Stimulated activated CD8-positive, alpha-beta memory T cell treated with anti-CD3 and anti-CD28 coated beads, Interleukin-7, amount 100 ng/mL, for 1 hour (primary cell): ENCODE data around the gene RSBN1.
"Not testable (repeated sequence)": the region's sequence is repeated elsewhere in the genome, so short reads cannot be mapped to it uniquely, and the experiment has no call there.

Source experiments
- DNase-seq, 2 donors: peaks; one replicate each; pipeline ENCODE4 v3.0.0-alpha.2; 2020; ENCODE audit warnings: low read depth in 2 of 2

RSBN1 gene

GRCh38 chr1:113811888-113812660 is at the start of gene RSBN1:
RSBN1 (minus strand) TSS chr1:113812476; CDS start chr1:113812412, 64 bp downstream.
- DNase-seq: peak; percentile 96 to 97

GRCh38 chr1:113861641-113862040 is 49.4 kb upstream of the RSBN1 start:
- no peak for DNase-seq

DNA sequence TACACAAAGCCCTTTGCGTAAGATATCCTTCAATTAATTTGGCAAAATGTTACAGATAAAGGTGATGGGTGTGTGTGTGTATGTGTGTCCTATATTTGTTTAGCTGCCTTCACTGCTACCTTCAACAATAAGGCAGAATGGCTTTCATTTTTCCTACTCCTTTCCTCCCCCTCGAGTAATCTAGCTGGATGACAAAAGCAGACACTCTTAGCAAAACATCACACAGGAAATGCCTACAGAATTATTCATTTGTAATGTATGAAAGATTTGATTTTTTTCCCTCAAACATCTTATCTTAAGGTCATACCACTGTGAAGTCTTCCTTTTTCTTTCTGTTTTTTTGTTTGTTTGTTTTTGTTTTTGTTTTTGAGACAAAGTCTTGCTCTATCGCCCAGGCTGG is 48.6 kb upstream of the RSBN1 start:
- DNase-seq: no peak

DNA sequence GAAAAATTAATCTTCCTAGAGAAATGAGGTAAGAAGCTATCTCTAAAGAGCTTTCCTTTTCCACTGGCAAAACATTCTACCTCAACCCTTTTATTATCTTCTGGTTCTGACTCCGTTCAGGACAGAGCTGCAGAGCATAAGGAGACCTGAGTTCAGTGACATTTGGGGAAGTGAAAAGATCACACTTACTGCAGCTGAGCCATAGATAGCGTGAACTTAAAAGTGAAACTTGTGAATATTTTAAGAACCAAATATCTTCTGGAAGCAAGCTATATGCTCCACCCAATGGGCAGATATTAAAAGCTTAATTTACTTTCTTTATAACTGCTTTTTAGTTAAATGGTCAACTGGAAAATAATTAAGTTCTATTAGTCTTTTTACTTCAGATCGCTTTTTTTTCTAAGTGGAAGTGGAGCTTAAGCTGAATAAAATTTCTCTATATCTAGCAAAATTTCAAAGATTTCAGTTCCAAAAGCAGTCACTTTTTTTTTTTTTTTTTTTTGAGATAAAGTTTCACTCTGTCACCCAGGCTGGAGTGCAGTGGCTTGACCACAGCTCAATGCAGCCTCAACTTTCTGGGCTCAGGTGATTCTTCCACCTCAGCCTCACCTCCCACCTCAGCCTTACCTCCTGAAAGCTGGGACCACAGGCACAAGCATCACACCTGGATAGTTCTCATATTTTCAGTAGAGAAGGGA is 47.4 kb upstream of the RSBN1 start:
- no peak for DNase-seq

DNA sequence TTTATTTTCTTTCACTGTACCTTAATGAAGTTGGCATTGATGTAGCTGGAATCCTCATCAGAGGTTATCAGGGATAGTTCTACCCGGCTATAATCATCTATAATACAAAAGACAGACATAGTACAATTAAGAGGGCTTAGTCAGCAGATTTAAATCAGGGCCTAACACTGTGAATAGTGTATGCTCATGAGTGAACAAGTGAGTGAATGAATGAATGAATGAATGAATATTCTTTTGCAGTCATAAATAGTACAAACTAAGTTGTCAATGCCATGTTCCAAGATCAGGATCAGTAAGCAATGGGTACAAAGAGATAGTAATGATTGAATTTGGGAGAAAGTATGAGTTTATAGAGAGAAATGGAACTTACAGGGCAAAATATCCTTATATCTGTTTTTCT is 46.7 kb upstream of the RSBN1 start:
- DNase-seq: no peak

- DNase-seq: no peak
Observed at GRCh38 chr1:113858418-113858817, 46.1 kb upstream of the RSBN1 start.

DNA sequence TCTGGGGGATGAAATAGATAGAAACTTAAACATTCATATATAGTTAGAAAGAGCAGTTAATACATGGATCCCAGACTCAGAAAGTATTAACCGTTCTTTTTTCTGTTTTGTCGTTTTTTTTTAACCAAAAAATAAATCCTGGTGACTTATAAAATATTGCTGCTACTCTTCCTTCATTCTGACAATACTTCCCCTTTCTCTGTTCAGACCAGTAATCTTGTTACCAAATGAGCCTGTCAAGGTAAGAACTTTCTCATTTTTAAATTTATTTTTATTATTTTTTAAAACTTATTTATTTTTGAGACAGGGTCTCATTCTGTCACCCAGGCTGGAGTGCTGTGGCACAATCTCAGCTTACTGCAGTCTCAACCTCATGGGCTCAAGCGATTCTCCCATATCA is 45.5 kb upstream of the RSBN1 start:
- DNase-seq: no peak

DNA sequence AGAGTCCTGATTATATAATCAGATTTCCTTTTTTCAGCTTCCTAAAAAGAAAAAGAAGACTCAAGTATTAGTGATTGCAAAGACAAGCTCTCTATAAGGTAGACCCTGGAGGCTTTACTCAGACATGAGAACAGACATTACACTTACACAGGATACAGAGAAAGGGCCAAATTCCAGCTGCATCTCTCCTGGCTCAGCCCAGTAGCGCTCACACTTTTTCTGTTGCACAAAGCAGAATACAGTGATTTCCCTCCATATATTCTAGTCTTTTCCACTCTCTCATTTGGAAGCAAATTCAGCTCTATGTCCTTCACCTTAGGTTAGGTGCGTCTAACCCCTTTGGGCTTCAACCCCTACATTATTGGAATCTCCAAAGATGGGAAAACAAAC is 44.1 kb upstream of the RSBN1 start:
- no peak for DNase-seq

- DNase-seq: no peak
Observed at GRCh38 chr1:113855630-113856400, 43.5 kb upstream of the RSBN1 start.

GRCh38 chr1:113854234-113854633 is 42.0 kb upstream of the RSBN1 start:
- no peak for DNase-seq

DNA sequence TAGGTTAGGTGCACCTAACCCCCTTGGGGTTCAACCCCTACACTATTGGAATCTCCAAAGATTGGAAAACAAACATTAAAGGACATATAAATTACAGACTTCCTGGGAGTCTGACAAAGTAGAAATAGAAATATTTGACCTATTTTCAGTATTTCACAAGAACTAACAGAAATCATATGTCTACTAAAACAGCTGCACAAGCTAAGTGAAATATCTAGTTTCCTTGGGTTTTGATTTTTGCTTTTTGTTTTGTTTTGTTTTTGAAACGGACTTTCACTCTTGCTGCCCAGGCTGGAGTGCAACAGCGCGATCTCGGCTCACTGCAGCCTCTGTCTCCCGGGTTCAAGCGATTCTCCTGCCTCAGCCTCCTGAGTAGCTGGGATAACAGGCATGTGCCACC is 40.4 kb upstream of the RSBN1 start:
- not testable (repeated sequence) for DNase-seq

DNA sequence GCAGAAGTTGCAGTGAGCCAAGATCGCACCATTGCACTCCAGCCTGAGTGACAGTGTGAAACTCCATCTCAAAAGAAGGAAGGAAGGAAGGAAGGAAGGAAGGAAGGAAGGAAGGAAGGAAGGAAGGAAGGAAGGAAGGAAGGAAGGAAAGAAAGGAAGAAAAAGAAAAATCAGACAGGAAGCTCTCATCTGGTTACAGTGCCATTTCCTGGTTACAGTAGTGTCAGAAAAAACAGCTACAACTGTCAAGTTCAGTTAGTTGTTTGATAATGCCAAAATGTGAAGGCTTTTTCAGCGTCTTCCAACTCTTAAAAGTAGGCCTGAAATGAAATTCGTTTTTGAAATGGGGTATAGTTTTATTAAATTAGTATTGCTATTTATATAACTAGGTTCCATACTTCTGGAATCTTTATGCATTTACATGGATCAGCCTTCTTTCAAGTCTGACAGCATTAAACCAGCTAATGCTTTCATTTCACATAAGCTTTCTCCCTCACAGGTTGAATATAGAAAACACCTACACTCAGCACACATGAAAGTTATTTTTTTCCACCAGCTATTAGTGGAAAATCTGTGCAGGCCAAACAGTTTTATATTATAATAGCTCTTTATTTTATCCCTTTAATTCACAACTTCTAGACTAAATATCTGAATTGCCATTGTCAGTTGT is 38.0 kb upstream of the RSBN1 start:
- no peak for DNase-seq

DNA sequence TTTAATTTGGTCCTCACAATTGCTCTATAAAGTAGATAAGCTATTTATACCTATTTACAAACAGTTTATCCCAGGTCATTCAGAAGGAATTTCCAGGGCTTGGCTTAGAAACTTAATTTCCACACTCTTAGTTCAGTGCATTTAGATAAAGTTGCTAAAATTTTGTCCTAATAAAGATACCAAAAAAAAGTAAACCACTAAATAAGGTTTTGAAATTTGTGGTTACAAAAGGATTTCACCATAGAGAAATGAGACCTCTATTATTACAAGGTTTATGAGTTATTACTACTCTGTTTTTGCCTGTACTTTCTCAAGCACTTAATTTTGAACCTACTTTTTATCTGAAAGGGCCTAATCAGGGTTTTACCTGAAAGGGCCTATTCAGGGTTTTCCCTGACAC is 36.8 kb upstream of the RSBN1 start:
- DNase-seq: no peak

DNA sequence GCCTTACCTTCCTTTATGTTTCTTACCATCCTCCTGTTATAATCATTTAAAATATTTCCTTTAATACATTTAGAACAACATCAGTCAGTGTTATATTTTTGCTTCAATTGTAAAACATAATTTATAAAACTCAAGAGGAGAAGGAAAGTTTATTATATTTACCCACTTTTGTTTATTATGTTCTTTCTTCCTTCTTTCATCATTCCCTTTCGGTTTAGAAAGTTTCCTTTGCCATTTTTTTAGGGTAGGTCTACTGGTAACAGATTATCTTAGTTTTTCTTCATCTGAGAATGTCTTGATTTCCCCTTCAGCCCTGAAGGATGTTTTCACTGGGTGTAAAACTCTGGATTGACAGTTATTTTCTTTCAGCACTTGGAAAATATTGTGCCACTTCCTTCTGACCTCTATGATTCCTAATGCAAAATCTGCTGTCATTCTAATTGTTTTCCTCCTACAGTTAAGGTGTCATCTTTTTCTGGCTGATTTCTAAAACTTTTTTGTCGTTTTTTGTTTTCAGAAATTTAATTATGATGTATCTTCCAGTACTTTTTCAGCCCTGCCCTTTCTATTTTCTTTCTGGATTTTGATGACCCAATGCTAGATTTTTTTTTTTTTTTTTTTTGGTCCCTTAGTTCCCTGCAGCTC is 34.2 kb upstream of the RSBN1 start:
- no peak for DNase-seq

DNA sequence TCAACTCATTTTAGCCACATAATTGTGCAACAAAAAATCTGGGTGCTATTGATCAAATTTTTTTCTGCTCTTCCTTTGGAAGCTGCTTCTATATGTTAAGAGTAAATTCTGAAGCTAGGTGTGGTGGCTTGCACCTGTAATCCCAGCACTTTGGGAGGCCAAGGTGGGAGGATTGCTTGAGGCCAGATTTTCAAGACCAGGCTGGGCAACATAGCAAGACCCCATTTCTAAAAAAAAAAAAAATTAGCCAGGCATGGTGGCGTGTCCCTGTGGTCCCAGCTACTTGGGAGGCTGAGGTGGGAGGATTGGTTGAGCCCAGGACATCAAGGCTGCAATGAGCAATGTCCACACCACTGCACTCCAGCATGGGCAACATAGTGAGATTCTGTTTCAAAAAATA is 24.3 kb upstream of the RSBN1 start:
- no peak for DNase-seq

DNA sequence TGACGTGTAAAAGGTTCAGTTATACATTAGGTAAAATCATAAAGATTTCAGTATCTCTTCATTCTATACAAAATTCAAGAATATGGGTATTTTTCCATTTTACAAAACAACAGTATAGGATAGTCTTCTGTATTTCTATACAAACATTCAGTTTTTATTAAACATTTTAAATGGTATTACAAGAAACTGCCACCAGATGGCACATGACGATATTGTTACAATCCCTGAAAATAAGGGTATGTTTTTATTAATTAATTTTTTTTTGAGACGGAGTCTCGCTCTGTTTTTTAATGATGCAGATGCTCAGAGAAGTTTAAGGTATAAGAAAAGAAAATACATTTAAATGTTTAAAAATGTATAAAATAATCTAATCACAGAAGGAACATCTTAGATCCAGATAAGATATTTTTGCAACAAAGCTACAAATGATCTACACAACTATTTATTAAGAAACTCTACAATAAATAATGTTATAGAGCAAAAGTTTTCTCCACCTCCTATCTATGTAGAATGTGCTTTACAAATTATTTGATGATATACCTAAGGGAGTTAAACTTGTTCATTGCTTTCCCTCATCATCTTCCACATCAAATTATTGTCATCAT is 23.5 kb upstream of the RSBN1 start:
- no peak for DNase-seq

- DNase-seq: no peak
Observed at GRCh38 chr1:113834716-113835115, 22.4 kb upstream of the RSBN1 start.

DNA sequence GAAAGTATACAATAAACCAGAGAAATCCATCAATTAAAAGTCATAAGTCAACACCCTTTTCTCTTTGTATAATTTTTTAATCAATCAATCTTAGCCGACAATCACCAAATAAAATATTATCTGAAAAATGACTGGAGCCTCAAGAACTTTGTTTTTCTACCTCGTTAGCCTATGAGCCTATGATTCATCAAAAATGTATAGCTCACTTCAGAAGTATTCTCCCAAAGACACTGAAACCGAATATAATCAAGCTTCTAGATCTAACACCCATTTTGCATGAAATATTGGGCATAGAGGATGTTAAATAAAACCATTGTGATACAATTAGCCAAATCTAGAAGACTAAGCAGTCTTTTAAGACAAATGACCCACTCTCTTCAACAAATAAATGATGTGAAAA is 17.8 kb upstream of the RSBN1 start:
- no peak for DNase-seq

DNA sequence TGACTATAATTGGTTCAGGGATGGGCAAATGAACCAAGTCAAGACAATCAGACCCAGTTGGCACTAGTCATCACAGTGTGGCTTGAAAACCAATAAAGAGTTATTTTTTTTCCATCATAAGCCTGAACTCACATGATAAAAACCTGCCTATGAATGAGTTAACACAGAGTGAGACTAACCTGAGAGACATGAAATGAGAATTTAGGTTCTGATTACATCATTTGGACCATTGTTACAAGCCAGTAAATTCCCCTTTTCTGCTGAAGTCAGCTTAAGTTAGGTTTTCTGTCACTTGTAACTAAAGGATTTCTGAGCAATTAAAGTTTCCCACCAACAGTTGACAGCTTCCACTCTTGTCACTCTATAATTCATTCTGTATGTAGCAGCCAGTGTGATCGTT is 9.6 kb upstream of the RSBN1 start:
- DNase-seq: no peak

GRCh38 chr1:113818578-113818977 is 6.3 kb upstream of the RSBN1 start:
- DNase-seq: no peak

DNA sequence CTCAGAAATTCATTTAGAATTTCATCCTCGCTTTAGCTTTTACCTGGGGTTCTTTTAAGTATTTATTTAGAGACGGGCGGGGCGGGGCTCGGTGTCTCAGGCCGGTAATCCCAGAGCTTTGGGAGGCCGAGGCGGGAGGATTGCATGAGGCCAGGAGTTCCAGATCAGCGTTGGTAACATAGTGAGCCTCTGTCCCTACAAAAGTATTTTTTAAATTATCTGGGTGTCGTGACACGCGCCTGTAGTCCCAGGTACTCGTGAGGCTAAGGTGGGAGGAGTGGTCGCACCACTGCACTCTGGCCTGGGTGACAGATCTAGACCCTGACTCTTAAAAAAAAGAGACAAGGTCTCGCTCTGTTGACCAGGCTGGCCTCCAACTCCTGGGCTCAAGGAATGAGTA is 942 bp upstream of the RSBN1 start:
- DNase-seq: no peak
